ENCODE results near the gene KCTD5. TPM values are rescaled to one million over a fixed set of nuclear protein-coding genes. Genes with fewer than 3 reads are reported as not detected.

Gene KCTD5
- total and polyA plus RNA-seq, 9 of the 15 experiments (the other 6 are each of a cell fraction or from before 2014, with no cell fraction given): 0.73 to 58.3 (median 32.3) TPM

DNA sequence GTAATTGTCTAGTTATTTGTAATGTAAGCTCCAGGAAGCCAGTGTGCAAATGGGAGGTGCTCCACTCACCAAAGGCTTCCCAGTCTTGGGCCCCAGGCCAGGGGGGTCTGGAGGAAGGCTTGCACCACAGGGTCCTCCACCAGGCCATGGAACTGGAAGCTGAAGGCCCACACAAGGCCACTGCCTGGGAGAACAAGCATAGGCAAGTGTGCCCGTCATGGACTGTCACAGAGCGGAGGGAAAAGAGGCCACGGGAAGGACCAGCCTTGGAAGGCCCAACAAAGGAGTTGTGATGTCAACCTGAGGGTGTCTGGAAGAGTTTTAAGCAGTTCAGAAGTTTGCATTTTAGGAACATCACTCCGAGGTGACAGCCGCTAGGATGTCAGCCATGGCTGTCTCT is 67.2 kb downstream of the KCTD5 start:
- no peak overlapping the region for H3K4me2 ChIP-seq (ENCODE audit: insufficient read depth, low read length)
- H2AFZ ChIP-seq (ENCODE audit: low read depth, low read length): no peak overlapping the region
- no peaks in the 10 kb centered on the region for H3K9me3 ChIP-seq (replicated peaks; ENCODE audit: control insufficient read depth, insufficient read depth, low read depth, low read length)
- FAIRE-seq (no peak), ATAC-seq (no peak), DNase-seq (ENCODE audit: extremely low read depth in 1 of 4, low spot score in 3 of 4) (no peak)
- in situ Hi-C loops (cut with MboI): no loop called here
- H3K4me3 ChIP-seq: no peak overlapping the region
- peak overlapping the region in 1 of 2 experiments; percentile 76; a peak in 2 of 4 replicates for H3K9ac ChIP-seq (ENCODE audit: insufficient read depth in 1 of 2, low read depth in 2 of 2, low read length in 2 of 2)
- H3K27me3 ChIP-seq (ENCODE audit: control insufficient read depth in 2 of 2, insufficient read depth in 2 of 2, low read length in 2 of 2): no peaks in the 10 kb centered on the region
- H3K79me2 ChIP-seq (ENCODE audit: control insufficient read depth, insufficient read depth, low read length): peaks cover 35% of the 10 kb centered on the region
- peaks cover 7% of the 10 kb centered on the region; the same call in 1 of the 2 replicates for H4K20me1 ChIP-seq (replicated peaks; ENCODE audit: control insufficient read depth, insufficient read depth, low read length)
- H3K9me1 ChIP-seq (ENCODE audit: control insufficient read depth, insufficient read depth, low read length): no peaks in the 10 kb centered on the region
- ChIA-PET POLR2A (interaction anchor here (0.9 to 5.6 kb wide), 2 partner anchors 9 to 22 kb away, joined by 3 to 51 read pairs; no protein-coding TSS in a partner anchor), CTCF (ENCODE audit: low intra/inter-chr PET ratio) (no interaction called here)
- intact Hi-C loops (cut with micrococcal nuclease): no loop called here
- TF ChIP-seq, protein P1, sequence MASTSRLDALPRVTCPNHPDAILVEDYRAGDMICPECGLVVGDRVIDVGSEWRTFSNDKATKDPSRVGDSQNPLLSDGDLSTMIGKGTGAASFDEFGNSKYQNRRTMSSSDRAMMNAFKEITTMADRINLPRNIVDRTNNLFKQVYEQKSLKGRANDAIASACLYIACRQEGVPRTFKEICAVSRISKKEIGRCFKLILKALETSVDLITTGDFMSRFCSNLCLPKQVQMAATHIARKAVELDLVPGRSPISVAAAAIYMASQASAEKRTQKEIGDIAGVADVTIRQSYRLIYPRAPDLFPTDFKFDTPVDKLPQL (IDR thresholded peaks at IDR 0.05; ENCODE audit: extremely low read depth, insufficient read length): no peak
- TF ChIP-seq, protein P2, sequence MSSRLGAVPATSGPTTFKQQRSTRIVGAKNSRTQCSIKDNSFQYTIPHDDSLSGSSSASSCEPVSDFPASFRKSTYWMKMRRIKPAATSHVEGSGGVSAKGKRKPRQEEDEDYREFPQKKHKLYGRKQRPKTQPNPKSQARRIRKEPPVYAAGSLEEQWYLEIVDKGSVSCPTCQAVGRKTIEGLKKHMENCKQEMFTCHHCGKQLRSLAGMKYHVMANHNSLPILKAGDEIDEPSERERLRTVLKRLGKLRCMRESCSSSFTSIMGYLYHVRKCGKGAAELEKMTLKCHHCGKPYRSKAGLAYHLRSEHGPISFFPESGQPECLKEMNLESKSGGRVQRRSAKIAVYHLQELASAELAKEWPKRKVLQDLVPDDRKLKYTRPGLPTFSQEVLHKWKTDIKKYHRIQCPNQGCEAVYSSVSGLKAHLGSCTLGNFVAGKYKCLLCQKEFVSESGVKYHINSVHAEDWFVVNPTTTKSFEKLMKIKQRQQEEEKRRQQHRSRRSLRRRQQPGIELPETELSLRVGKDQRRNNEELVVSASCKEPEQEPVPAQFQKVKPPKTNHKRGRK (tag; IDR thresholded peaks at IDR 0.05): no peak
- no peak for TF ChIP-seq ETV1 (tag; conservative IDR thresholded peaks at IDR 0.05; ENCODE audit: low read depth)
- TF ChIP-seq SIRT6 (IDR thresholded peaks at IDR 0.05; ENCODE audit: low read depth, low read length): no peak
- TF ChIP-seq HNRNPL (IDR thresholded peaks at IDR 0.05; ENCODE audit: low read depth, low read length): no peak
- peaks cover 22% of the 10 kb centered on the region; the same call in 2 of the 3 replicates for H3K36me3 ChIP-seq (ENCODE audit: control insufficient read depth, insufficient read depth, low read length)
- H3K4me1 ChIP-seq (replicated peaks in 1 of 2; ENCODE audit: control insufficient read depth in 2 of 2, insufficient read depth in 2 of 2, low read length in 2 of 2): peaks cover 11 to 27% of the 10 kb centered on the region in 2 experiments
- WGBS (ENCODE audit: insufficient coverage, low coverage, missing lambda C conversion rate): 84% methylated on average over 5 of the region's 5 CpGs
- BruUV-seq (replicated peaks): no TSS peak
- no peak overlapping the region for H3K27ac ChIP-seq (ENCODE audit: extremely low read depth, low read depth, low read length)
